HS-27A (cell line): Measurements from ENCODE around the gene SPATA3.
"Not testable (repeated sequence)": the region's sequence is repeated elsewhere in the genome, so short reads cannot be mapped to it uniquely, and the experiment has no call there.

Source experiments
- DNase-seq: peaks from one replicate; pipeline ENCODE4 v3.0.0-alpha.2; 2012; ENCODE audit warnings: low read depth, missing footprints

SPATA3 gene

GRCh38 chr2:230995821-230996220, at the start of gene SPATA3:
SPATA3 (plus strand) TSS chr2:230996121; CDS start chr2:230996234, 113 bp downstream.
- no peak for DNase-seq

DNA sequence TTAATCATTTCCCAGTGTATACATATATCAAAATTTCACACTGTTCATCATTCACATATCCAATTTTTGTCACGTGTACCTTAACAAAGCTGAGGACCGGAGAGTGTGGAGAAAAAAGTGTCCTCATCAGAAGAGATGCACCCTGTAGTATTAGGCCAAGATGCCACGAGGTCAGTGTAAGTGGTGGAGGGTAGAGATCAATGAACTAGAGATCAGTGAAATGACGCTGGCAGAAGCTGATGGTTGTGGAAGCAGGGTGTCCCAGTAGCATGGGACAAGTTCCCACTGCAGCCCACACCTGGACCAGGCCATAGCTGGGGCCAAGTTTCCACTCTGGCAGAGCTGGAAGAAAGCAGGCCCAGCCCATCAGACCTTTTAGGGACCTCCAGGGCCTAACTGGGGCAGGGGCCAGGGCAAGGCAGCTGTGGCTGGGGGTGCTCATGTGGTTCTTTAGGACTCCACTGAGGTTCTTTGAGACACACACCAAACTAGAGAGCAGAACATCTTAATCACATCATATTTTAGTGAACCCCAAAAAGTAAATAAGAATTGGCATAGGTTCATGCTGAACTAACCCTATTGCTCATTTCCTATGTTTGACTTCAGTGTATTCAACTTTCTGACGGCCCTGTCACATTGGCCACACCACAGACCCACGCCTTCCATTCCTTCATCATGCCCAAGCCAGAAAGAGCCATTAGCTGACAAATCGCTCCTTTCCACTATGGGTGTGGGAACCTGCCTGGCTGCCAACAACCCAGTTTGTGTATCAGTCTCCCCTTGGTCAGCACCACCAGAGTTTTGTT, 49.3 kb upstream of the SPATA3 start:
- no peak for DNase-seq

GRCh38 chr2:230947235-230947576, 48.7 kb upstream of the SPATA3 start:
- no peak for DNase-seq

GRCh38 chr2:230947908-230948365, 48.0 kb upstream of the SPATA3 start:
- DNase-seq: no peak

DNA sequence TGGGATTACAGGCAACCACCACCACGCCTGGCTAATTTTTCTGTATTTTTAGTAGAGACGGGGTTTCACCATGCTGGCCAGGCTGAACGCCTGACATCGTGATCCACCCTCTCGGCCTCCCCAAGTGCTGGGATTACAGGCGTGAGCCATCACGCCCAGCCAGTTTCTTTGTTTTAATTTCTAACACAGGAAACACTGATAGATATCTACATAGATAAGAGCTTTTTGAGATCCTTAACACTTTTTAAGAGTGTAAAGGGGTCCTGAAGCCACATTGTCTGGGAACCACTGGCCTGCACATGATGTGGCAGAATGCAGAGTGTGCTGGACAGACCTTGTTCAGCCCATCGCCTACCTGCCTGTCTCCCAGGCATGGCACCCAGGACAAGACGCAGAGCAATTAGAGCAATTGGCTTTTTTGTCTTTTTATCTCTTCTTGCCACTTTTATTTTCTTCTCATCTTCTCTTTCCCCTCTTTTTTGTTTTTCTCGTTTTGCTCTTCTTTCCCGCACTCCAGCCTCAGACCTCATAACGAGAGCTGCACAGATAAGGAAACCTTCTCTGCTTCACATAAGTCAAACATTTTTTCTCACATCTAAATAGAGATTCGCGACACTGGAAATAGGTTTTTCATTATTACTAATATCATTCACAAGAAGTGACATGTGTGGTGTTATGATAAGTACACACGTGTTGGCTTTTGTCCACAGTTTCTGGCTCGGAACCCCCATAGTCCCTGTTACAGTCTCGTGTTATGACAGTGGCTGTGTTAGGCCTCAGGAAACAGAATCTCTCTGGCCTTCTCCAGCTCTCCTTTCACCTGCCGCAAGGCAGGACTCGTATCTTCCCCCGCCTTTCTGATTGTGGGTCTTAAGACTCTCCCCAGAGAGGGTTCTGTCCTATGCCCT, 45.7 kb upstream of the SPATA3 start:
- no peak for DNase-seq

GRCh38 chr2:230950874-230951339, 45.0 kb upstream of the SPATA3 start:
- DNase-seq: no peak

DNA sequence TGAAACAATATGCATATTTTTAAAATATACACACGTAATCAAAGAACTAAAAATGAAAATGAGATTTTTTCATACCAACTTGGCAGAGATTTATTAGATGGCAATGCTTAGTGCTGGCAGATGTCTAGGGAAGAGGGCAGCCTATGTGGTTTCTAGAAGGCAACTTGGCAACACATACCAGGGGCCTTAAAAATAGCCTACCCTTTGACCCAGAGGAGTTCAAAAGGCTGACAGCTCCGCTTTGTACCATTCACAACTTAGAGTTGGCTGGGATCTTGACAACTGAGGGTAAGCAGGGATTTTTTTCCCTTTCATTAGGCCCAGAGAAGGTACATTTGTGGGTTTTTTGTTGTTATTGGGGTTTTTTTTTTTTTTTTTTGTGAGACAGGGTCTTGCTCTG, 44.5 kb upstream of the SPATA3 start:
- no peak for DNase-seq

DNA sequence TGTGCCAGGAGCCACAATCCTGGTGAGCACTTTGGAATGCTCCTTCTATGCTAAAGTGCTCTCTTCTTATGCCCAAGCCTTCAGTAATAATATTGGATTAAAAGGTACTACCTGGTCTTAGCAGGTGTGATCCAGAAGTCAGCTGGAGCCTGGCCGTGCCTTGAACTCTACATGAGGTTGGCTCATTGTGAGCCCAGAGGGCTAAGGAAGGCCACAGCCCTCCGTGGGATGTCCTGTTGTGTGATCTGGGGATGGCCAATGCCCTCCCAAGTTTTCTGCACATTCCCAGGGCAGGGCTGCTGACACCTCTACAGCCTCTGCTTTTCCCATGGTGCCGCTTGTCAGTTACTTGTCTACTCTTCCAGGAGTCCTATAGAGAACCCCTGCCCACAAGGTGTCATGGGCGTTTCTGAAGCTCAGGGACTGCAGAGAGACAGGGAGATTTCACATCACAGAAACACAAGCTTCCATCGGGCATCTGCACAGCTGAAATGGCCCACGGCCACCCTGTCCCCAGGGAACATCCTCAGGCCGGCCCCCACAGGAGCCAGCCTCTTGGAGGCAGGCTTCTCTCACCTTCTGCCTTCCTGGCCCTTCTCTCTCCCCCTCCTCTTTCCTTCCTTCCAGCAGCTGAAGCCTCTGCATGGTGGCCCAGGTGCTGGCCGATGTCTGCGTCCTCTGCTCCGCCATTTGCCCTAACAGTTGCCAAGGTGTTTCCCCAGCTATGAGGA, 43.5 kb upstream of the SPATA3 start:
- DNase-seq: no peak

DNA sequence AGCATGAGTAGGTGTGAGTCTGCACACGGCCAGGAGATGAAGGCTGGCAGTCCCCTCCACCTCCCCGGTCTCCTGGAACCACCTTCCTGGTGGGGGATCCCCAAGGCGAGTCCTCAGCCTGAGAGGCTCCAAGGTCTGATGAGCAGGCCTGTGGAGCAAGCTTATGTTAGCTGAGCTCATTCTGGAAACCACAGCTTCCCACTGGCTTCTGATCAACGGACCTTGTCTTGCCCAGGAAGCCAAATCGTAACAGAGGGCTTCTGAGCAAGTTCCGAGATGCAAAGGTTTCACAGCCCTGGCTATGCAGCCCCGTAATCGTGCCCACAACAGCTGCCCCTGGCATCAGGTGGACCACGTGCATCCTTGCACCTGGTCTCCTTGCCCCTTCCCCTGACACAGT, 42.1 kb upstream of the SPATA3 start:
- DNase-seq: no peak

GRCh38 chr2:230954746-230955145, 41.2 kb upstream of the SPATA3 start:
- DNase-seq: no peak

GRCh38 chr2:230955163-230955737, 40.7 kb upstream of the SPATA3 start:
- no peak for DNase-seq

DNA sequence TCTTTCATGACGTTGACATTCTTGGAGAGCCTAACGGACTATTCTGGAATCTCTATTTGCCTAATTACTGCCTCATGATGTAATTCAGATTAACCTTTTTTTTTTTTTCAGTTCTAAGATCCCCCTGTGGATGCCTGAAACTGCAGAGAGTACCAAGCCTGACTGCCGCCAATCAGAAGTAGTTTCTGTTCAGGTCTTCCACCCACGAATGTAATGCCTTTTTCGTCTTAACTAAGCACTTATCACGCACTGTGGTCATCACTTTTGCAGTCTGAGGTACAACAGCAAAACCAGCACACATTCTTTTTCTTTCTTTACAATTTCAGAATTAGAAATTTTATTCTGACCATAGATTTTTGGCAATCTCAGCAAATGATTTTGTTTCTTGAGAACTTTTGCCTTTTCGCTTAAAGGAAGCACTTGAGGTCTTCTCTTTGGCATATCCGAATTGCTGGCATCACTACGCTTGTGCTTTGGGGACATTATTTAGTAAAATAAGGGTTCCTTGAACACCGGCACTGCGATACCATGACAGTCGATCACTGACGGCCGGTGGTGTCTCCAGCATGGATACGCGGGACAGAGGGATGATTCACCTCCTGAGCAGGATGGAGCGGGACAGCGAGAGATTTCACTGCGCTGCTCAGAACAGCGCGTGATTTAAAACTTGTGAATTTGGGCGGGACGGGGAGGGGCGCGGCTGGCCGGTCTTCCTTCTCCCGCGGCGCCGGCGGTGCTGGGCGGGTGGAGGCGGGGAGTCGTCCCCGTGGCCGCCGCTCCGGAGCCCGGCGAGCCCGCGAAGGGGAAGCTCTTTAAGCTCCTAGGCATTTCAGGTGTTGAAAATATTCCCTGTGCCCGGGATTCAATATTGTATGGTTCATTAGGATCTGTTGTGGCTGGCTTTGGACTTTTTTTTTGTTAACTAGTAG, 38.8 kb upstream of the SPATA3 start:
- DNase-seq: no peak

DNA sequence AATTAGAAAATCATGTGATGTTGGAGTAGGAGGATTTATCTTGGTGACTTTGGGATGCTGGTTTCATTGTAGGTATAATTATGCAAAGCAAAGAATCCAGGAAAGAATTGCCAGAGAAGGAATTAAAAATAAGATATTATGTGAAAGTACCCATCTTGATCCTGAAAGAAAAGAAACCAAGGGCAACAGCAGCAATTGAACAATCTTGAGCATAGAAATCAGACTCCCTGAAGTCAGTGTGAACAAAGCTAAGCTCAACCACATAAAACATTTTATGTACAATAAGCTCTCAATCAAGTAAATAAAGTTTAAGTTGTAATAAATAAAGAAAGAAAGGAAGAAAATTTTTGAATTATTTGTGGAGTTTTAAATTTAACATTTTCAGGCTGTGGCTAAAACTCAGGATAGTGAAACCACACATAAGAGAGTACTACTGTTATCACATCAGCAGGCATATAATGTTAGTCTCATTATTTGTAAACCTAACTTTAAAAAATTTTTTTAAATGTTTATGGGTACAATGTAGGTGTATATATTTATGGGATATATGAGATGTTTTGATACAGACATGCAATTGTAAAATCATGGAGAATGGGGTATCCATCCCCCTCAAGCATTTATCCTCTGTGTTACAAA, 38.0 kb upstream of the SPATA3 start:
- DNase-seq: no peak

DNA sequence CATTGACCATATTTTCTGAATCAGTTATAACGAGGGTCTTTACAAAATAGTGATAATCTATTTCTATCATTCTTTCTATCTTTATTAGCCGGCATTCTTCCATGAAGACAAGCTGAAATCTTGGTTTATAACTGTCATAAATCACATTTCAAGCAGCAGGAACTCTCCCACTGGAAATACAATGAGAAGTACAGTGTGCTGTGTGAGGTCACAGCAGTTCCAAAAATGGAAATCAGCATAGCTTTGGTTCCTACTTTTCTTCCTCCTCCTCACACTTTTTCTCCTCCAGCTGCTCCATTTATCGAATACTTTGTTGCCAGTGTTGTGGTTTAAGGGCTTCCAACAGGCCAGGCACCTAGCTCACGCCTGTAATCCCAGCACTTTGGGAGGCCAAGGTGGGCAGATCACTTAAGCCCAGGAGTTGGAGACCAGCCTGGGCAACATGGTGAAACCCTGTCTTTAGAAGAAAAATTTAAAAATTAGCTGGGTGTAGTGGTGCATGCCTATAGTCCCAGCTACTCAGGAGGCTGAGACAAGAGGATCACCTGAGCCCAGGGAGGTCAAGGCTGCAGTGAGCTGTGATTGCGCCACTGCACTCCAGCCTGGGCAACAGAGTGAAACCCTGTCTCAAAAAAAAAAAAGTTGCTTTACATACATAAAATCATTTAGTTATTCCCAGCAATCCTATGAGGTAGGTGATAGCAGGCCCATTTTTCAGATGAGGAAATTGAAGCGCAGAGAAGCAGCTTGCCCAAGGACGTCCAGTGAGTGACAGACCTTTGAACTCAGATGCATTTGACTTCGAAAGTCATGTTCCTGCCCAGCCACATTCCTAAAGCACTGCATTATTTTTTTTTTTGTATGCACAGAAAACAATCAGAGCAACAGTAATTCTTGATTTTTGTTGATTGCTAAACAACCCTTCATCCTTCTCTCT, 36.8 kb upstream of the SPATA3 start:
- DNase-seq: no peak

DNA sequence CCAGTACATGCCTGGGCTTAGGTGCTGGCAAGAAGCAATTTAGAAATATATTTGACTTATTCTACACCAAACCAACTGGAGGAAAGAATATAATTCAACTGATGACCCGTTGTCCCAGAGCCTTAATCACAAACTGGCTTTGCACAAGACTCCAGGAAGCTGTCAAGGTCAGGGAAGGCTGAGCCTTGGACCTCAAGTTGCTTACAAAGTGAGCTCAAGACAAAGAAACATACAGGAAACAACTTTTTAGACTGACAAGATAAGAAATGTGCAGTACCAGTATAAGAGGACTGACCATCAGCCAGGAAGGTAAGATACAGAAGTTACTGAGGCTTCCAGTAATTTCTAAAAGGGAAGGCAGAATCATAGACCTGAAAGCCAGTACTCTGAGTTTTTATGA, 35.9 kb upstream of the SPATA3 start:
- no peak for DNase-seq

GRCh38 chr2:230961091-230961491, 34.8 kb upstream of the SPATA3 start:
- DNase-seq: no peak

GRCh38 chr2:230964136-230964730, 31.7 kb upstream of the SPATA3 start:
- DNase-seq: no peak

DNA sequence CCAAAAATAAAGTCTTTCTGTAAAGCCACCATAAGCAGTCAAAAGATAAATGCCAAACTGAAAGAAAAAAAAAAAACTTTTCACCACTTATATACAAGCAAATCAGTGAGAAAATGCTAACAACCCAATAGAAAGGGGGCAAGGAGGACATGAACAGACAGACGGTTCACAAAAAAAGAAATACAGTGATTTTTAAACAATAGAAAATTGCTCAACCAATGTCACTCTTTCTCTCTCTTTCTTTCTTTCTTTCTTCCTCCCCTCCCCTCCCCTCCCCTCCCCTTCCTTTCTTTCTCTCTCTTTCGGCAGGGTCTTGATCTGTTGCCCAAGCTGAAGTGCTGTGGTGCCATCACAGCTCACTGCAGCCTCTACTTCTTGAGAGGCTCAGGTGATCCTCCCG, 28.8 kb upstream of the SPATA3 start:
- DNase-seq: no peak

GRCh38 chr2:230968314-230968713, 27.6 kb upstream of the SPATA3 start:
- DNase-seq: not testable (repeated sequence)
